ENCODE measurements around the gene CFAP107.

The CFAP107 gene

GRCh38 chr1:12772520-12772919 lies 26.5 kb downstream of the CFAP107 start:
- no peaks in the 10 kb centered on the region for H3K4me1 ChIP-seq (ENCODE audit: control insufficient read depth in 1 of 2, insufficient read depth in 1 of 2, low read depth in 1 of 2, low read length in 1 of 2)
- no peak for TF ChIP-seq CTCF (IDR thresholded peaks at IDR 0.05)
- no peaks in the 10 kb centered on the region for H3K36me3 ChIP-seq
- no peak overlapping the region for H3K27ac ChIP-seq
- no peak overlapping the region for H3K4me3 ChIP-seq (ENCODE audit: low read depth in 1 of 2, low read length in 1 of 2)
- no peaks in the 10 kb centered on the region for H3K9me3 ChIP-seq
- peaks cover 49% of the 10 kb centered on the region for H3K27me3 ChIP-seq

GRCh38 chr1:12773438-12773837 lies 27.4 kb downstream of the CFAP107 start, which contains the start of gene PRAMEF12:
Gene PRAMEF12 (plus strand): TSS chr1:12773738. CDS start chr1:12774868, 1,130 bp downstream.
- Histone ChIP-seq H3K27me3 (peaks cover 44% of the 10 kb centered on the region), H3K9me3 (no peaks in the 10 kb centered on the region), H3K4me3 (ENCODE audit: low read depth in 1 of 2, low read length in 1 of 2) (no peak within 1 kb of the TSS), H3K36me3 (no peaks in the 10 kb centered on the region), H3K27ac (no peak within 1 kb of the TSS), H3K4me1 (ENCODE audit: control insufficient read depth in 1 of 2, insufficient read depth in 1 of 2, low read depth in 1 of 2, low read length in 1 of 2) (no peaks in the 10 kb centered on the region)
- TF ChIP-seq CTCF (IDR thresholded peaks at IDR 0.05) = no peak

- Histone ChIP-seq H3K36me3 (no peaks in the 10 kb centered on the region), H3K4me1 (ENCODE audit: control insufficient read depth in 1 of 2, insufficient read depth in 1 of 2, low read depth in 1 of 2, low read length in 1 of 2) (no peaks in the 10 kb centered on the region), H3K4me3 (ENCODE audit: low read depth in 1 of 2, low read length in 1 of 2) (no peak overlapping the region), H3K27me3 (peaks cover 41% of the 10 kb centered on the region), H3K9me3 (no peaks in the 10 kb centered on the region), H3K27ac (no peak overlapping the region)
- TF ChIP-seq CTCF (IDR thresholded peaks at IDR 0.05) = no peak
These were observed 28.9 kb downstream of the CFAP107 start for GRCh38 chr1:12774801-12775345.

GRCh38 chr1:12775443-12775842 lies 29.4 kb downstream of the CFAP107 start:
- no peak overlapping the region for H3K27ac ChIP-seq
- H3K9me3 ChIP-seq = no peaks in the 10 kb centered on the region
- peaks cover 36% of the 10 kb centered on the region for H3K27me3 ChIP-seq
- TF ChIP-seq CTCF (IDR thresholded peaks at IDR 0.05) = no peak
- no peak overlapping the region for H3K4me3 ChIP-seq (ENCODE audit: low read depth in 1 of 2, low read length in 1 of 2)
- H3K4me1 ChIP-seq (ENCODE audit: control insufficient read depth in 1 of 2, insufficient read depth in 1 of 2, low read depth in 1 of 2, low read length in 1 of 2) = no peaks in the 10 kb centered on the region
- H3K36me3 ChIP-seq = no peaks in the 10 kb centered on the region

- Histone ChIP-seq H3K4me3 (ENCODE audit: low read depth in 1 of 2, low read length in 1 of 2) (no peak overlapping the region), H3K9me3 (no peaks in the 10 kb centered on the region)
- TF ChIP-seq CTCF (IDR thresholded peaks at IDR 0.05) = no peak
These were observed 31.0 kb downstream of the CFAP107 start for GRCh38 chr1:12776801-12777557.

More at GRCh38 chr1:12776801-12777557, 31.0 kb downstream of the CFAP107 start:
- Histone ChIP-seq H3K36me3 (no peaks in the 10 kb centered on the region), H3K27me3 (peaks cover 21% of the 10 kb centered on the region), H3K4me1 (ENCODE audit: control insufficient read depth in 1 of 2, insufficient read depth in 1 of 2, low read depth in 1 of 2, low read length in 1 of 2) (no peaks in the 10 kb centered on the region), H3K27ac (no peak overlapping the region)
